ENCODE results near the gene CADPS. TPM values are rescaled to one million over a fixed set of nuclear protein-coding genes. Genes with fewer than 3 reads are reported as not detected.

Gene CADPS
- polyA plus RNA-seq, 1 donor (not counting 4 experiments of a cell fraction or from before 2014, with no cell fraction given): not detected

GRCh38 chr3:62884096-62884870 is 9.1 kb upstream of the CADPS start:
- dilution Hi-C loops (cut with MboI; ENCODE audit: extremely low pct_ligation_motif_present, low sequenced_read_pairs): no loop called here
- FAIRE-seq (no peak), DNase-seq (ENCODE audit: low read depth, low spot score) (no peak)
- Histone ChIP-seq H3K9me3 (ENCODE audit: control insufficient read depth, low read depth, low read length) (no peaks in the 10 kb centered on the region), H3K4me1 (ENCODE audit: control insufficient read depth, extremely low read depth, insufficient read depth, low read length) (no peaks in the 10 kb centered on the region), H4K20me1 (ENCODE audit: control insufficient read depth, extremely low read depth, insufficient read depth, low read length) (no peaks in the 10 kb centered on the region), H3K4me2 (ENCODE audit: control insufficient read depth, extremely low read depth, insufficient read depth, low read depth, low read length) (no peak overlapping the region), H3K36me3 (ENCODE audit: control insufficient read depth in 2 of 2, extremely low read depth in 1 of 2, insufficient read depth in 2 of 2, low read length in 2 of 2) (no peaks in the 10 kb centered on the region), H3K4me3 (ENCODE audit: control insufficient read depth in 2 of 3, extremely low read depth in 1 of 3, insufficient read depth in 2 of 3, low read depth in 1 of 3, low read length in 3 of 3) (no peak overlapping the region), H3K79me2 (ENCODE audit: control insufficient read depth, insufficient read depth, low read length) (no peaks in the 10 kb centered on the region), H3K9me1 (ENCODE audit: control insufficient read depth, extremely low read depth, insufficient read depth, low read length) (no peaks in the 10 kb centered on the region), H3K27ac (ENCODE audit: control insufficient read depth, insufficient read depth, low read length) (no peak overlapping the region), H3K27me3 (ENCODE audit: control insufficient read depth, extremely low read depth, insufficient read depth, low read length) (peaks cover 3% of the 10 kb centered on the region), H3K9ac (ENCODE audit: control insufficient read depth, extremely low read depth, insufficient read depth, low read length) (no peak overlapping the region), H2AFZ (ENCODE audit: control insufficient read depth, low read length) (no peak overlapping the region)
- TF ChIP-seq, protein P1, sequence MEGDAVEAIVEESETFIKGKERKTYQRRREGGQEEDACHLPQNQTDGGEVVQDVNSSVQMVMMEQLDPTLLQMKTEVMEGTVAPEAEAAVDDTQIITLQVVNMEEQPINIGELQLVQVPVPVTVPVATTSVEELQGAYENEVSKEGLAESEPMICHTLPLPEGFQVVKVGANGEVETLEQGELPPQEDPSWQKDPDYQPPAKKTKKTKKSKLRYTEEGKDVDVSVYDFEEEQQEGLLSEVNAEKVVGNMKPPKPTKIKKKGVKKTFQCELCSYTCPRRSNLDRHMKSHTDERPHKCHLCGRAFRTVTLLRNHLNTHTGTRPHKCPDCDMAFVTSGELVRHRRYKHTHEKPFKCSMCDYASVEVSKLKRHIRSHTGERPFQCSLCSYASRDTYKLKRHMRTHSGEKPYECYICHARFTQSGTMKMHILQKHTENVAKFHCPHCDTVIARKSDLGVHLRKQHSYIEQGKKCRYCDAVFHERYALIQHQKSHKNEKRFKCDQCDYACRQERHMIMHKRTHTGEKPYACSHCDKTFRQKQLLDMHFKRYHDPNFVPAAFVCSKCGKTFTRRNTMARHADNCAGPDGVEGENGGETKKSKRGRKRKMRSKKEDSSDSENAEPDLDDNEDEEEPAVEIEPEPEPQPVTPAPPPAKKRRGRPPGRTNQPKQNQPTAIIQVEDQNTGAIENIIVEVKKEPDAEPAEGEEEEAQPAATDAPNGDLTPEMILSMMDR (optimal IDR thresholded peaks at IDR 0.05 in 1 of 3, IDR thresholded peaks at IDR 0.05 in 1 of 3, conservative IDR thresholded peaks at IDR 0.05 in 1 of 3; ENCODE audit: extremely low read depth in 1 of 3, insufficient read depth in 2 of 3, low read length in 3 of 3): no peak
- no peak for TF ChIP-seq EZH2 (IDR thresholded peaks at IDR 0.05; ENCODE audit: low read length)

- no peaks in the 10 kb centered on the region for H3K9me1 ChIP-seq (ENCODE audit: control insufficient read depth, extremely low read depth, insufficient read depth, low read length)
- no peaks in the 10 kb centered on the region for H3K36me3 ChIP-seq (ENCODE audit: control insufficient read depth in 2 of 2, extremely low read depth in 1 of 2, insufficient read depth in 2 of 2, low read length in 2 of 2)
- TF ChIP-seq, protein P1 (optimal IDR thresholded peaks at IDR 0.05 in 1 of 3, IDR thresholded peaks at IDR 0.05 in 1 of 3, conservative IDR thresholded peaks at IDR 0.05 in 1 of 3; ENCODE audit: extremely low read depth in 1 of 3, insufficient read depth in 2 of 3, low read length in 3 of 3): no peak
- no peak for TF ChIP-seq EZH2 (IDR thresholded peaks at IDR 0.05; ENCODE audit: low read length)
- H3K4me1 ChIP-seq (ENCODE audit: control insufficient read depth, extremely low read depth, insufficient read depth, low read length): no peaks in the 10 kb centered on the region
- DNase-seq (ENCODE audit: low read depth, low spot score) (no peak), FAIRE-seq (no peak)
- H3K27ac ChIP-seq (ENCODE audit: control insufficient read depth, insufficient read depth, low read length): no peak overlapping the region
- H2AFZ ChIP-seq (ENCODE audit: control insufficient read depth, low read length): no peak overlapping the region
- dilution Hi-C loops (cut with MboI; ENCODE audit: extremely low pct_ligation_motif_present, low sequenced_read_pairs): no loop called here
- H3K9me3 ChIP-seq (ENCODE audit: control insufficient read depth, low read depth, low read length): no peaks in the 10 kb centered on the region
- no peaks in the 10 kb centered on the region for H3K79me2 ChIP-seq (ENCODE audit: control insufficient read depth, insufficient read depth, low read length)
- no peaks in the 10 kb centered on the region for H4K20me1 ChIP-seq (ENCODE audit: control insufficient read depth, extremely low read depth, insufficient read depth, low read length)
- no peak overlapping the region for H3K4me3 ChIP-seq (ENCODE audit: control insufficient read depth in 2 of 3, extremely low read depth in 1 of 3, insufficient read depth in 2 of 3, low read depth in 1 of 3, low read length in 3 of 3)
- no peak overlapping the region for H3K9ac ChIP-seq (ENCODE audit: control insufficient read depth, extremely low read depth, insufficient read depth, low read length)
- peaks cover 3% of the 10 kb centered on the region for H3K27me3 ChIP-seq (ENCODE audit: control insufficient read depth, extremely low read depth, insufficient read depth, low read length)
- H3K4me2 ChIP-seq (ENCODE audit: control insufficient read depth, extremely low read depth, insufficient read depth, low read depth, low read length): no peak overlapping the region
These were observed 7.5 kb upstream of the CADPS start for GRCh38 chr3:62882676-62883200.
